Measurements from ENCODE around the gene SLC26A9. TPM values are rescaled to one million over a fixed set of nuclear protein-coding genes. Genes with fewer than 3 reads are reported as not detected.

SLC26A9 gene
- total and polyA plus RNA-seq, 2 donors (not counting 1 experiment from before 2014, with no cell fraction given), result not detected

DNA sequence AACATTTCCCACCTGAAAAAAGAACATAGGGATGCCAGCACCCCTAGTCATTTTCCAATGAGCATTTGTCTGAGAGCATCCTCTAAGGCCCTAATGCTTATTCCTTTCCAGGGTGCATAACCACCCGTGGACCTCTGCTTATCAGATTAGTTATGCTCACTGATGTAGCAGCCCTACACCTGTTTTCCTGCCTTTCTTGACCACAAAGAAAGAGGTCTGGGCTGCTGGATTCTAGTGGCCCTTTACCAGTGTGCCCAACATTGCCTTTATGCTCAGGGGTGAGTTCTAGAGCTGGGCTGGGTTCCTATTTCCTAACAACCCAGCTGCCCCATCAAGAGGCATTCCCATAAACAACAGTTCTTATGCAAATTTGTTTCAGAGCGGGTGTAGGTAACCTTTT, 73.0 kb downstream of the SLC26A9 start:
- H3K9ac ChIP-seq (ENCODE audit: insufficient read depth, low read length), result no peak overlapping the region
- H3K27ac ChIP-seq (ENCODE audit: insufficient read depth, low read length), result no peak overlapping the region
- H3K4me1 ChIP-seq (ENCODE audit: control insufficient read depth, extremely low read depth, insufficient read depth, low read length), result no peaks in the 10 kb centered on the region
- no peak overlapping the region for H2AFZ ChIP-seq (ENCODE audit: low read length)
- H3K9me3 ChIP-seq (ENCODE audit: control insufficient read depth, insufficient read depth, low read depth, low read length), result no peaks in the 10 kb centered on the region
- no peaks in the 10 kb centered on the region for H3K27me3 ChIP-seq (ENCODE audit: control insufficient read depth, insufficient read depth, low read length)
- no peak overlapping the region for H3K4me3 ChIP-seq (replicated peaks in 1 of 4; ENCODE audit: control extremely low read depth in 1 of 4, insufficient read depth in 1 of 4, low read depth in 3 of 4, low read length in 4 of 4)
- no peaks in the 10 kb centered on the region for H3K36me3 ChIP-seq (ENCODE audit: control insufficient read depth, insufficient read depth, low read length)
- no peak for DNase-seq (ENCODE audit: low read depth in 2 of 2)
- H4K20me1 ChIP-seq (ENCODE audit: control insufficient read depth, extremely low read depth, insufficient read depth, low read length), result no peaks in the 10 kb centered on the region
- TF ChIP-seq, protein P1, sequence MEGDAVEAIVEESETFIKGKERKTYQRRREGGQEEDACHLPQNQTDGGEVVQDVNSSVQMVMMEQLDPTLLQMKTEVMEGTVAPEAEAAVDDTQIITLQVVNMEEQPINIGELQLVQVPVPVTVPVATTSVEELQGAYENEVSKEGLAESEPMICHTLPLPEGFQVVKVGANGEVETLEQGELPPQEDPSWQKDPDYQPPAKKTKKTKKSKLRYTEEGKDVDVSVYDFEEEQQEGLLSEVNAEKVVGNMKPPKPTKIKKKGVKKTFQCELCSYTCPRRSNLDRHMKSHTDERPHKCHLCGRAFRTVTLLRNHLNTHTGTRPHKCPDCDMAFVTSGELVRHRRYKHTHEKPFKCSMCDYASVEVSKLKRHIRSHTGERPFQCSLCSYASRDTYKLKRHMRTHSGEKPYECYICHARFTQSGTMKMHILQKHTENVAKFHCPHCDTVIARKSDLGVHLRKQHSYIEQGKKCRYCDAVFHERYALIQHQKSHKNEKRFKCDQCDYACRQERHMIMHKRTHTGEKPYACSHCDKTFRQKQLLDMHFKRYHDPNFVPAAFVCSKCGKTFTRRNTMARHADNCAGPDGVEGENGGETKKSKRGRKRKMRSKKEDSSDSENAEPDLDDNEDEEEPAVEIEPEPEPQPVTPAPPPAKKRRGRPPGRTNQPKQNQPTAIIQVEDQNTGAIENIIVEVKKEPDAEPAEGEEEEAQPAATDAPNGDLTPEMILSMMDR (conservative IDR thresholded peaks at IDR 0.05 in 1 of 2, IDR thresholded peaks at IDR 0.05 in 1 of 2; ENCODE audit: low read depth in 1 of 2, low read length in 2 of 2), result no peak
- no peak for TF ChIP-seq EZH2 (IDR thresholded peaks at IDR 0.05; ENCODE audit: low read length, missing control alignments)
- H3K4me2 ChIP-seq (ENCODE audit: extremely low read depth, insufficient read depth, low read length), result no peak overlapping the region
- no peaks in the 10 kb centered on the region for H3K79me2 ChIP-seq (ENCODE audit: control insufficient read depth, insufficient read depth, low read length)

Other genes with a start within 250 kb of the SLC26A9 start
- 98.1 and 113 TPM in 2 replicates for gene NUCKS1, start 193.3 kb downstream of the SLC26A9 start, total RNA-seq
- 113 and 137 TPM in 2 replicates for gene NUCKS1, start 193.3 kb downstream of the SLC26A9 start, polyA plus RNA-seq
- gene RAB29, start 168.0 kb downstream of the SLC26A9 start, total RNA-seq, result 26.2 and 35.2 TPM in 2 replicates
- 31.5 and 34.5 TPM in 2 replicates for gene RAB29, start 168.0 kb downstream of the SLC26A9 start, polyA plus RNA-seq
- 14.6 and 24.6 TPM in 2 replicates for gene SLC41A1, start 130.3 kb downstream of the SLC26A9 start, total RNA-seq
- gene SLC41A1, start 130.3 kb downstream of the SLC26A9 start, polyA plus RNA-seq, result 28.5 and 28.9 TPM in 2 replicates
- not detected in 2 replicates for gene PM20D1, start 93.3 kb downstream of the SLC26A9 start, total RNA-seq
- gene PM20D1, start 93.3 kb downstream of the SLC26A9 start, polyA plus RNA-seq, result 0.02 TPM in 1 of 2 replicates, not detected in the other
- gene RAB7B, start 59.9 kb upstream of the SLC26A9 start, total RNA-seq, result 5.4 and 9.1 TPM in 2 replicates
- 15.5 and 20.1 TPM in 2 replicates for gene RAB7B, start 59.9 kb upstream of the SLC26A9 start, polyA plus RNA-seq
- not detected in 2 replicates for gene CTSE, start 80.4 kb upstream of the SLC26A9 start, total RNA-seq
- gene CTSE, start 80.4 kb upstream of the SLC26A9 start, polyA plus RNA-seq, result not detected in 2 replicates
- not detected in 2 replicates for gene RHEX, start 109.7 kb upstream of the SLC26A9 start, total RNA-seq
- gene RHEX, start 109.7 kb upstream of the SLC26A9 start, polyA plus RNA-seq, result not detected in 2 replicates
- not detected in 2 replicates for gene AVPR1B, start 173.9 kb upstream of the SLC26A9 start, total RNA-seq
- gene AVPR1B, start 173.9 kb upstream of the SLC26A9 start, polyA plus RNA-seq, result not detected in 2 replicates